Measurements from ENCODE around the gene TBC1D22A.

DNA sequence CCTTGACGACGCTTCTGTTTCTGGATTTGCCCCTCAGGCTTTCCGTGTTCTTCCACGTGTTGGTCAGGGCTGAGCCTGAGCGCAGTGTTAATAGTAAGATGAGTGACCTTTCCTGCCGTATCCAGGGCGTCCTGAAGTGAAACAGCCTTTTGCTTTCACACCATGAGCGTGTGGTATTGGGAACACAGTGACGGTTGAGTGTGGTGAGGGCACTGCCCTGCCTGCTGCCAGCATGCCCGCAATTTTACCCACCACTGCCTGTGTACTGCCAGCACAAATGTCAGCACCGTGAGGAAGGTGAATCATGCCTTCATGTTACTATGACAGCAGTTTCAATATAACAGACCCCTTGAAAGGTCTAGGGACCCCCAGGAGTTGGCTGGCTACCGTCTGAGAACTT is 217.1 kb downstream of the TBC1D22A start:
- TF ChIP-seq, protein P1, sequence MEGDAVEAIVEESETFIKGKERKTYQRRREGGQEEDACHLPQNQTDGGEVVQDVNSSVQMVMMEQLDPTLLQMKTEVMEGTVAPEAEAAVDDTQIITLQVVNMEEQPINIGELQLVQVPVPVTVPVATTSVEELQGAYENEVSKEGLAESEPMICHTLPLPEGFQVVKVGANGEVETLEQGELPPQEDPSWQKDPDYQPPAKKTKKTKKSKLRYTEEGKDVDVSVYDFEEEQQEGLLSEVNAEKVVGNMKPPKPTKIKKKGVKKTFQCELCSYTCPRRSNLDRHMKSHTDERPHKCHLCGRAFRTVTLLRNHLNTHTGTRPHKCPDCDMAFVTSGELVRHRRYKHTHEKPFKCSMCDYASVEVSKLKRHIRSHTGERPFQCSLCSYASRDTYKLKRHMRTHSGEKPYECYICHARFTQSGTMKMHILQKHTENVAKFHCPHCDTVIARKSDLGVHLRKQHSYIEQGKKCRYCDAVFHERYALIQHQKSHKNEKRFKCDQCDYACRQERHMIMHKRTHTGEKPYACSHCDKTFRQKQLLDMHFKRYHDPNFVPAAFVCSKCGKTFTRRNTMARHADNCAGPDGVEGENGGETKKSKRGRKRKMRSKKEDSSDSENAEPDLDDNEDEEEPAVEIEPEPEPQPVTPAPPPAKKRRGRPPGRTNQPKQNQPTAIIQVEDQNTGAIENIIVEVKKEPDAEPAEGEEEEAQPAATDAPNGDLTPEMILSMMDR (IDR thresholded peaks at IDR 0.05) = no peak
- TF ChIP-seq POLR2A (IDR thresholded peaks at IDR 0.05) = no peak
